T follicular helper cell (primary cell): Measurements from ENCODE around the gene SUN3.

Experiments
- DNase-seq: peaks from one replicate; pipeline ENCODE4 v3.0.0-alpha.2; 2020; ENCODE audit warnings: low read depth

The SUN3 gene

GRCh38 chr7:47979145-47979831, 49.6 kb downstream of the SUN3 start, which contains the start of gene HUS1:
Gene HUS1, minus strand, starts transcription at chr7:47979615. Its CDS starts 96 bp downstream, at chr7:47979519.
- DNase-seq, result peak; percentile 81

DNA sequence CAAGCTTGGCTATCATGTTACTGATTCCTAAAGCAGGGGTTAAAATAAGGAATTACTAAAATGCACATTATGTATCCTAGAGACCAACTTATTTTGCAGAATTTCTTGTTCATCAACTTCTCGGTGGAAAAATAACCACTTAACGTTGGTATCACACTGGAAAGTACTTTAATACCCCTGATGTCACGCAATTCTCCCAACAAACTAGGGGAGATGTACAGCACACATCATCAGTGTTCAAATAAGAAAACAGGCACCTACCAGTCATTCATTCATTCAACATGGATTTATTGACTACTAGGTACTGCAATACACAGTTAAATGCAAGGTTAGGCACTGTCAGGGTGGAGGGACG, 50.1 kb downstream of the SUN3 start:
- no peak for DNase-seq

GRCh38 chr7:47973739-47974138, 55.2 kb downstream of the SUN3 start:
- DNase-seq, result no peak

DNA sequence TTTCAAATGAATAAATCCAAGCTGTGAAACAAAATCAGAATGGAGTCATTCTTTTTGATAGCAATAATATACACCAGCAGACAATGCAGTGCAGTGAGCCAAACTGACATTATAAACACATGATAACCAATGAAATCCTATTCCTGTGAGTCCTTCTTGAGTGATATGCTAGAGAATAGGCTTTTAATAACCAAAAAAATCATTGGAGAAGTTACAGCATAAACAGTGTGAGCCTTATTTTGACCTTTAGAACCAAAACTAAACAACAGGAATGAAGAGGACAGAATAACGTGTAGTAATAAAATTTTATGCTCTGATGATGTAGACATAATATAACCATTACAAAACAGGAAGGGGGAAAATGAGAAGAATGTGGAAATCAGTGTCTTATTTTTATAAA, 58.1 kb downstream of the SUN3 start:
- no peak for DNase-seq

GRCh38 chr7:47968847-47969774, 59.8 kb downstream of the SUN3 start:
- peak; percentile 14 for DNase-seq

DNA sequence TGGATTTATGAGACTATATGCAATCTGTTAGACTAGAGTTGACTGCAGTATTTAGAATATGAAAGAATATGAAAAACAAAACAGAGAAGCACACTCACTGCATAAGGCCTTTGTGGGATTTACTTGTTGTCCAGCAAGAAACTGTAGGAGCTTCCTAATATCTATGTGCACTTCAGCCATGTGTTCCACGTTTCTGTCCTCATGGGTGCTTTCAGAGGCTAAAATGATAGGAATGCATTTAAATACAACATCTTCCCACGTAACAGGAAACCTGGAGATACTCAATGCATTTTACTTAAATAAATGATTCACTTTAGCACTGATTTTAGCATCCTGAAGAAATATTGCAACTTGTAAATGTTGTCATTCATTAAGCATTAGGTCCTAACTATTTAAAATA, 61.2 kb downstream of the SUN3 start:
- no peak for DNase-seq

GRCh38 chr7:47967123-47967522, 61.8 kb downstream of the SUN3 start:
- no peak for DNase-seq

- no peak for DNase-seq
These were observed 63.5 kb downstream of the SUN3 start for GRCh38 chr7:47965456-47965855.

DNA sequence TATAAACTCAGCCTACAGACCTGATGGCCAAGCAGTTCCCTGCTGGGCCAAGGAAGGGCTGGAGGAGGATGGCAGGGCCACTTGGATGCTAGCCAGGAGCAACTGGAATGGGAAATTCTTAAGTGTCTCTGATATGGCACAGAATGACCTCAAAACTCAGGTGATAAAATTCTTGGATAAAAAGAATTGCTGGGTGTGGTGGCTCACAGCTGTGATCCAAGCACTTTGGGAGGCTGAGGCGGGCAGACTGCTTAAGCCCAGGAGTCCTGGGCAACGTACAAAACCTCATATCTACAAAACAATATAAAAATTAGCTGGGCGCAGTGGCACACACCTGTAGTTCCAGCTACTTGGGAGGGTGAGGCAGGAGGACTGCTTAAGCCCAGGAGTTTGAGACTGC, 66.6 kb downstream of the SUN3 start:
- DNase-seq, result no peak

- no peak for DNase-seq
These were observed 71.8 kb downstream of the SUN3 start for GRCh38 chr7:47957156-47957555.

DNA sequence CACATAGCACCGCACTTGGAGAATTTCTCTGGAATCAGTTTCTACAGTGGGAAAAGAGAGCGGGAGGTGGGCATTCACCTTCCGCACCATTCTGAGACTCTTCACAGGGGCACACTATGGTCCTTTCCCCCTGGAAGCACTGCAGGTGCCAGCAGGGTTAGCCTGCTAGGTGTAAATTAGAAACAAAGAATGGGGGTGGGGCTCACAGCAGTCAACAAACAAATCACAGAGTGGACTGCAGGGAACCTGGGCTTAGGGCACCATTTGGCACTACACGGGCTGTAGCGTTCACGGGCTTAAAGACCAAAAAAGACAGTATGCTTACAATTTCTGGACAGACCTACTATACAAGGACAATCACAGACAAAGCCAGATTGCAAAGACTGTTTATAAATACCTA, 72.7 kb downstream of the SUN3 start:
- no peak for DNase-seq

DNA sequence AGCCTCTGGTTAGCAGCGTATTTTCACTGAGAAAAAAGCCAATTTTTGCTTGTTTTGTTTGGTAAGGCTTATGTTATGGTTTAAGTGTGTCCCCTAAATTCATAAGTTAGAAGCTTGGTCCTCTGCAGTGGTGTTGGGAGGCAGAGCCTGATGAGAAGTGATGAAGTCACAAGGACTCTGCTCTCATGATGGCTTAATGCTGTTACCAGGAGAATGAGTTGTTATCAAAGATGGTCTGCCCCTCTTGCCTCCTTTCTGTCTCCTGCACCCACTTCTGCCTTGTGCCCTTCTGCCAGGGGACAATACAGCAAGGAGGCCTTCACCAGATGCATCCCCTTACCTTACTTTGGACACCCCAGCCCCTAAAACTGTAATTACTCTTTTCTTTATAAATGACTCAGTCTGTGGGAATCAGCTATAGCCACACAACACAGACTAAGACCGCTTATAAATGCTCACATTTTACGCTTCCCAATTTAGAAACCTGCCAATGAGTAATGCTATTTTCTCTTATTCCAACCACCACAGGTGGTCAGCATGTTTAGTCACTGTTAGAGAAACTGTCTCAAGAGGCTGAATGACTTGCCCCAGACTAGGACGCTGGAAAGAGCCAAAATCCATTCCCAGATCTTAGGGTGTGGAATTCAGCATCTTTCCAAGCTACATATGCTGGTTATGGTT, 74.5 kb downstream of the SUN3 start:
- DNase-seq, result no peak

- DNase-seq, result no peak
These were observed 75.1 kb downstream of the SUN3 start for GRCh38 chr7:47953822-47954221.

DNA sequence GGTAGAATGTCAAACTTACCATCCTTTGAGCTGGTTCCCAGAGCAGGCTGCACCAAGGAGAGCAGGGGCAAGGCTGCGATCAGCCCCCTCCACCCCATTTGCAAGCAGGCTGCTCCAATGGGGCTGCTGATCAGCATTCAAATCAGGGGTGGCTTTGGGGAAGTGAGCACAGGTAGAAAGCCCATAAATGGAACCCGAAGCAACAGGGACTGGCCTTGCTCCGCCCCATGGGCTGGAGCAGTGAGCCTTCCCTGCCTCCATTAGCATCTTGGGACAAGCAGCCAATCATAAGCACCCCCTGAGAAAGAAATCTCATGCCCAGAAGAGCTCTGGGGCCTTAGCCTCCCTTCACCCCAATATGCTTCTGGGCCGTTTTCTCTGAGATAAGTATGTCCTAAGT, 76.7 kb downstream of the SUN3 start:
- DNase-seq, result no peak

DNA sequence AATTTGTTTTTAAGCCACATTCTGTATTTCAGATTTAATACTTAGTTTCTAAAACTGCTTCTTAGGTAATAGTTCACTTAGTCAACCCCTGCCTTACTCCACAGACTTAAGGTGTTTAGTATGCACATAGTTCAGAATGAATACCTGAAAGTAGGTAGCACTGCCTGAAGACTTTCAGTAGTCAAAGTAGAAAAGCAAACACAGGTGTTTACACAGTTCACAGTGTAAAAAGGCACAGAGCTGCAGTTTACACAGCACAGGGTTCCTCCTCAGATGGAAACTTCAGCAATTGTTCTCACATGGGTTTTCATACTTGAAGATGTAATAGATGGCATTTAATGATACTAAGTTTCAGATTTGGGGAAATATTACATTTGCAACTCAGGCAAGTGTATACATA, 77.5 kb downstream of the SUN3 start:
- no peak for DNase-seq

- no peak for DNase-seq
These were observed 78.2 kb downstream of the SUN3 start for GRCh38 chr7:47950714-47951113.

- DNase-seq, result no peak
These were observed 79.2 kb downstream of the SUN3 start for GRCh38 chr7:47949703-47950102.

GRCh38 chr7:47948141-47948790, 80.6 kb downstream of the SUN3 start, which contains the start of gene PKD1L1:
Gene PKD1L1, minus strand, starts transcription at chr7:47948466. Its CDS starts 26 bp downstream, at chr7:47948440.
- no peak for DNase-seq

DNA sequence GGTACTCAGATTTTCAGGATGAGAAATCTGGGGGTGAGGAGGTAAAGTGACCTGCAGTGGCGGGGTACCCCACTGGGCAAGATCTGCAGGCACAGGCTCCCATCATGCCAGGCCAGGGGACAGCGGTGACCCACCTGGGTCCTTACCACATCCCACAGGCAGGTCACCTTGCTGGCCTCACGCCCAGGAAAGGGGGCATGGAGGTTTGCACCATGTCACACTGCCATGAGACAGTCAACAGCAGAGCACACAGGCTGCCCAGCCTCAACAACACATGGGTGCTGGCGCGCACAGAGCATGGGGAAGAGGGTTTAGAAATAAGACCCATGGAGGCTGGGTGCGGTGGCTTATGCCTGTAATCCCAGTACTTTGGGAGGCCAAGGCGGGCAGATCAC, 81.6 kb downstream of the SUN3 start:
- DNase-seq, result no peak

- no peak for DNase-seq
These were observed 82.1 kb downstream of the SUN3 start for GRCh38 chr7:47946581-47947354.
